Measurements from ENCODE around the gene PDLIM4. TPM values are rescaled to one million over a fixed set of nuclear protein-coding genes. Genes with fewer than 3 reads are reported as not detected.

Gene PDLIM4
- polyA plus RNA-seq, 2 of the 4 experiments (the other 2 are of a cell fraction), result 0.09 TPM; not detected in 1

DNA sequence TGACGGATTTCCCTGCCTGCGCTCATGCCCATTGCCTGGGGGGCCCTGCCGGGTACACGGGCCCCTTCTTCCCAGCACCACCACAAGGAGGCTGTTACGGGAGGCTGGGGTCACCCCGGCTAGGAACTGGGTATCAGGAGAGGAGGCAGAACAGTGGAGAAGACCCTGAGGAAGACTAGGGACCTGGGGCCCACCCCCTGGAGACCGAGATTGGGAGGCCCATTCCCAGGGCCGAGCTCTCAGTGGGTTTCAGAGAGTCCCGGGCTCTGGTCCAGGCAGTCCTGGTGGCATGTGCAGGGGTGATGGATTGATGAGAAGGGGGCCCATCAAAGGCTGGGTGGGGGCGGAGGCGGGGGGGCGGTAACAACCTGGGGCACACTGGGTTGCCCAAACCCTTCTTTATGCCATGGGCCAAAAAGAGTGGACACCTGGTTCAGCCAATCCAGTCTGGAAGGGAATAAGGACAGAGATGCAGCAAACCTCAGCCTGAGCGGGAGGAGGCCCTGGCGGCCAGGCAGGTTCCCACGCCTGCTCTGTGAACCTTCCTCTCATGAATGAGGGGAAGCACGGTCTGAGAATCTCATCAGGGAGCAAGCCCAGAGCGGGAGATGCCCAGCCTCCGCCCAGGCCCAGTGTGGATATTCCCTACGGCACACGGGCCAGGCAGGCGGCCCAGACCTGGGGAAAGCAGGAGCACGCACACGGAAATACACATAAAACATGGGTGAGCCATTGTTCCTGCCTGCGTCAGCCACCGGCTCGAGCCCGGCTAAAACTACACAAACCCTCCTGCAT, 29.1 kb upstream of the PDLIM4 start:
- TF ChIP-seq POLR2A (IDR thresholded peaks at IDR 0.05; ENCODE audit: low read length), result 0 out of 2 replicates have a peak, but pooled peaks have one; percentile 7
- TF ChIP-seq CBX8 (IDR thresholded peaks at IDR 0.05), result no peak
- Histone ChIP-seq H3K9me3 (no peaks in the 10 kb centered on the region), H3K4me3 (peak overlapping the region; percentile 77), H3K4me1 (peaks cover 21% of the 10 kb centered on the region; the same call in 2 of the 3 replicates), H3K27ac (peak overlapping the region; percentile 92 to 98), H3K4me2 (peak overlapping the region; percentile 93)
- CTCF ChIA-PET, result interaction anchor here (0.8 to 7.0 kb wide), 8 partner anchors 9 to 167 kb away, joined by 3 to 39 read pairs (median 6); no protein-coding TSS in a partner anchor
- POLR2A ChIA-PET, result interaction anchor here (0.8 to 2.6 kb wide), 6 partner anchors 10 to 66 kb away, joined by 3 to 14 read pairs (median 4); partner anchors contain the start of gene SLC22A4
- WGBS (ENCODE audit: missing lambda C conversion rate), result 68% methylated on average over 24 of the region's 27 CpGs
- ATAC-seq (peak; percentile 4 to 10; a peak in 4 of 6 replicates), FAIRE-seq (no peak), DNase-seq (ENCODE audit: low read depth in 1 of 2, low spot score in 1 of 2) (peak in 1 of 2 experiments; percentile 44)

DNA sequence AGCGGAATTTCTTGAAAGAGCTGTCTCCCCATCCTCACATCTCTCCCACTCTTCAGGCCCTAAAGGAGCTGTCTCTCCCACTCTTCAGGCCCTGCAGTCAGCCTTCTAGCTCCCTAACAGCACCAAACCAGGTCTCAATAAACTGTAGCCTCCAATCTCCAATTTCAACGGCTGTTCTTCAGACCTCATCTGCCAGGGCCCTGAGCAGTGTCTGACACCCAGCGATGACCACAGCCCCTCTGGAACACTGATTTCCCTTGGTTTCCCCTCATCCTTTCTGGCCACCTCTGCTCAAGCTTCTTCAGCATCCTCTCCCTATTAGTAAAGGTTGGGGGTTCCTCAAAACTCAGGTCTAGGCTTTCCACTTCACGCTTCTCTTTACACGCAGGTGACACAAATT, 28.3 kb upstream of the PDLIM4 start:
- Histone ChIP-seq H3K4me2 (no peak overlapping the region), H3K9me3 (no peaks in the 10 kb centered on the region), H3K4me3 (no peak overlapping the region), H3K4me1 (peaks cover 21% of the 10 kb centered on the region; the same call in 2 of the 3 replicates), H3K27ac (no peak overlapping the region)
- ChIA-PET CTCF (interaction anchor here (0.8 to 2.6 kb wide), 3 partner anchors 10 to 49 kb away, joined by 4 to 13 read pairs (median 7); no protein-coding TSS in a partner anchor), POLR2A (no interaction called here)
- no peak for ATAC-seq
- no peak for FAIRE-seq
- DNase-seq (ENCODE audit: low read depth in 1 of 2, low spot score in 1 of 2), result no peak
- TF ChIP-seq RNF2 (IDR thresholded peaks at IDR 0.05; ENCODE audit: borderline replicate concordance, low read depth) (no peak), POLR2AphosphoS2 (conservative IDR thresholded peaks at IDR 0.05; ENCODE audit: low read length) (no peak), BHLHE40 (IDR thresholded peaks at IDR 0.05; ENCODE audit: low read depth, low read length) (no peak), MAFK (IDR thresholded peaks at IDR 0.05; ENCODE audit: partially characterized antibody) (no peak), FOXS1 (CRISPR knock-in tag; IDR thresholded peaks at IDR 0.05) (no peak), JUN (IDR thresholded peaks at IDR 0.05) (no peak), RFX5 (IDR thresholded peaks at IDR 0.05) (no peak), KDM1A (IDR thresholded peaks at IDR 0.05; ENCODE audit: low read depth) (no peak), NFE2L2 (conservative IDR thresholded peaks at IDR 0.05; ENCODE audit: low read length) (no peak), NR3C1 (IDR thresholded peaks at IDR 0.05) (no peak), ZC3H11A (IDR thresholded peaks at IDR 0.05) (no peak), REST (IDR thresholded peaks at IDR 0.05) (no peak), RAD21 (conservative IDR thresholded peaks at IDR 0.05 in 1 of 2, IDR thresholded peaks at IDR 0.05 in 1 of 2) (no peak)
- TF ChIP-seq, protein P1, sequence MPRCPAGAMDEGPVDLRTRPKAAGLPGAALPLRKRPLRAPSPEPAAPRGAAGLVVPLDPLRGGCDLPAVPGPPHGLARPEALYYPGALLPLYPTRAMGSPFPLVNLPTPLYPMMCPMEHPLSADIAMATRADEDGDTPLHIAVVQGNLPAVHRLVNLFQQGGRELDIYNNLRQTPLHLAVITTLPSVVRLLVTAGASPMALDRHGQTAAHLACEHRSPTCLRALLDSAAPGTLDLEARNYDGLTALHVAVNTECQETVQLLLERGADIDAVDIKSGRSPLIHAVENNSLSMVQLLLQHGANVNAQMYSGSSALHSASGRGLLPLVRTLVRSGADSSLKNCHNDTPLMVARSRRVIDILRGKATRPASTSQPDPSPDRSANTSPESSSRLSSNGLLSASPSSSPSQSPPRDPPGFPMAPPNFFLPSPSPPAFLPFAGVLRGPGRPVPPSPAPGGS (IDR thresholded peaks at IDR 0.05), result no peak
- TF ChIP-seq, protein P2, sequence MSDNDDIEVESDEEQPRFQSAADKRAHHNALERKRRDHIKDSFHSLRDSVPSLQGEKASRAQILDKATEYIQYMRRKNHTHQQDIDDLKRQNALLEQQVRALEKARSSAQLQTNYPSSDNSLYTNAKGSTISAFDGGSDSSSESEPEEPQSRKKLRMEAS (IDR thresholded peaks at IDR 0.05), result no peak
- WGBS (ENCODE audit: missing lambda C conversion rate), result over 99% methylated on average over 5 of the region's 5 CpGs

DNA sequence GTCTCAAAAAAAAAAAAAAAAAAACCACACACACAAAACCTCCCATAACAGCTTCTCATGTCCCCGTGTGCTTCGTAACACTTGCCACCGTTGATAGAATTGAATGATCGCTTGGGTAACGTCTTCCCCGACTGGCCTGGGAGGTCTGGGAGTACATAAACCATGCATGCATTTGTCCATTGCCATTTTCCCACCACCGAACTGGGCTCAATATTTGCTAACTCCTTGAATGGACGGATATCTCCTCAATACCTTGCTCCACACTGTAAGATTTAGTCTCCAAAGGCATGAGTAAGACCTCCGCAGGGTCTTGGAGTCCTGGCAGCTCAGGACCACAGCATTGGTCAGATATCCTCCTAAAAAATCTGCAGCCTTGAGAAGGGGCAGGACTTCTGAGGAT, 26.6 kb upstream of the PDLIM4 start:
- ChIA-PET CTCF (no interaction called here), POLR2A (no interaction called here)
- TF ChIP-seq CEBPB (IDR thresholded peaks at IDR 0.05) (no peak), RARB (CRISPR knock-in tag; IDR thresholded peaks at IDR 0.05) (no peak), FOXS1 (CRISPR knock-in tag; IDR thresholded peaks at IDR 0.05) (no peak), PHF8 (IDR thresholded peaks at IDR 0.05; ENCODE audit: borderline replicate concordance, low read depth) (no peak)
- no peak overlapping the region for H3K4me3 ChIP-seq
- DNase-seq (ENCODE audit: low read depth in 1 of 2, low spot score in 1 of 2) (no peak), FAIRE-seq (no peak), ATAC-seq (no peak)
- H3K9me3 ChIP-seq, result no peaks in the 10 kb centered on the region
- H3K4me1 ChIP-seq, result peaks cover 12% of the 10 kb centered on the region; the same call in 2 of the 3 replicates
- no peak overlapping the region for H3K4me2 ChIP-seq
- no peak overlapping the region for H3K27ac ChIP-seq
- WGBS (ENCODE audit: missing lambda C conversion rate), result 89% methylated on average over 9 of the region's 9 CpGs

Data from A549 (cell line).